HEK293 (cell line): Measurements from ENCODE around the gene MATN4.

Source experiments
- CTCF ChIA-PET: fragments of 350-600 bp; formaldehyde crosslinking; extraction: SDS; loops from one replicate; lab custom pipeline; 2021; ENCODE audit warnings: antibody characterized with exemption; lab: Yijun Ruan, JAX
- POLR2A ChIA-PET: fragments of 300-600 bp; formaldehyde crosslinking; extraction: SDS; loops from one replicate; lab custom pipeline; 2020; ENCODE audit warnings: antibody characterized with exemption, inconsistent platforms; lab: Yijun Ruan, JAX
- H3K27ac ChIP-seq: fragments of 200-500 bp; sonication (Bioruptor generic); 2 replicates; pipeline ENCODE4 v1.5.1; 2014; ENCODE audit warnings: low read depth, low read length, control low read depth, inconsistent platforms; ENCODE audit errors: extremely low read depth
- H3K36me3 ChIP-seq, 2 experiments: fragments of 200-500 bp in 1 of 2; sonication (Bioruptor generic) in 1 of 2; 1 replicate in 1 of 2; 2 replicates in 1 of 2; pipeline ENCODE4 v1.5.1; 2014 to 2017; ENCODE audit warnings: inconsistent platforms in 2 of 2, low read length in 2 of 2; ENCODE audit not compliant: control insufficient read depth in 2 of 2, insufficient read depth in 1 of 2
- H3K4me1 ChIP-seq: fragments of 200-500 bp; sonication (Bioruptor generic); 2 replicates; pipeline ENCODE4 v1.5.1; 2014; ENCODE audit warnings: mild to moderate bottlenecking, low read length, inconsistent platforms; ENCODE audit not compliant: control insufficient read depth, insufficient read depth
- H3K4me3 ChIP-seq: 2 replicates; pipeline ENCODE4 v1.5.1; 2011; ENCODE audit warnings: low read depth, mild to moderate bottlenecking, control low read depth, low read length, moderate library complexity
- H3K9me3 ChIP-seq: fragments of 200-500 bp; sonication (Bioruptor generic); 2 replicates; pipeline ENCODE4 v1.5.1; 2014; ENCODE audit warnings: low read depth, low read length, inconsistent platforms; ENCODE audit not compliant: control insufficient read depth, insufficient read depth
- GLIS1 ChIP-seq: fragments of 450-650 bp; formaldehyde crosslinking; IDR thresholded peaks from 2 replicates; pipeline ENCODE4 v1.5.1; 2016; ENCODE audit warnings: missing biosample characterization, missing genetic modification characterization
- HIC1 ChIP-seq: fragments of 450-650 bp; formaldehyde crosslinking; IDR thresholded peaks from 2 replicates; pipeline ENCODE4 v1.5.1; 2016; ENCODE audit warnings: missing biosample characterization, missing genetic modification characterization
- KLF1 ChIP-seq: fragments of 450-650 bp; formaldehyde crosslinking; IDR thresholded peaks from 2 replicates; pipeline ENCODE4 v1.5.1; 2016; ENCODE audit warnings: missing biosample characterization, missing genetic modification characterization
- KLF17 ChIP-seq: fragments of 450-650 bp; formaldehyde crosslinking; IDR thresholded peaks from 2 replicates; pipeline ENCODE4 v1.5.1; 2016; ENCODE audit warnings: missing biosample characterization, missing genetic modification characterization
- OSR2 ChIP-seq: fragments of 450-650 bp; formaldehyde crosslinking; IDR thresholded peaks from 2 replicates; pipeline ENCODE4 v1.5.1; 2016; ENCODE audit warnings: missing biosample characterization, missing genetic modification characterization
- PRDM1 ChIP-seq: fragments of 450-650 bp; formaldehyde crosslinking; IDR thresholded peaks from 2 replicates; pipeline ENCODE4; 2016; ENCODE audit warnings: missing biosample characterization, missing genetic modification characterization
- ZBTB17 ChIP-seq: fragments of 450-650 bp; formaldehyde crosslinking; IDR thresholded peaks from 2 replicates; pipeline ENCODE4 v1.5.1; 2016; ENCODE audit warnings: missing biosample characterization, missing genetic modification characterization
- ZEB2 ChIP-seq: fragments of 450-650 bp; formaldehyde crosslinking; IDR thresholded peaks from 2 replicates; pipeline ENCODE4 v1.5.1; 2016; ENCODE audit warnings: missing biosample characterization, missing genetic modification characterization
- ZFHX2 ChIP-seq: fragments of 450-650 bp; formaldehyde crosslinking; conservative IDR thresholded peaks from 2 replicates; pipeline ENCODE4 v1.5.1; 2016; ENCODE audit warnings: missing biosample characterization, missing genetic modification characterization
- ZFP3 ChIP-seq: fragments of 450-650 bp; formaldehyde crosslinking; IDR thresholded peaks from 2 replicates; pipeline ENCODE4 v1.5.1; 2016; ENCODE audit warnings: low read depth, missing biosample characterization, missing genetic modification characterization
- ZIC2 ChIP-seq: fragments of 450-650 bp; formaldehyde crosslinking; IDR thresholded peaks from 2 replicates; pipeline ENCODE4 v1.5.1; 2016; ENCODE audit warnings: missing biosample characterization, missing genetic modification characterization
- ZNF169 ChIP-seq: fragments of 450-650 bp; formaldehyde crosslinking; IDR thresholded peaks from 2 replicates; pipeline ENCODE4 v1.5.1; 2016; ENCODE audit warnings: missing biosample characterization, missing genetic modification characterization
- ZNF175 ChIP-seq: fragments of 450-650 bp; formaldehyde crosslinking; IDR thresholded peaks from 2 replicates; pipeline ENCODE4 v1.5.1; 2016; ENCODE audit warnings: missing biosample characterization, missing genetic modification characterization
- ZNF292 ChIP-seq: fragments of 450-650 bp; formaldehyde crosslinking; IDR thresholded peaks from 2 replicates; pipeline ENCODE4 v1.5.1; 2016; ENCODE audit warnings: low read depth, missing biosample characterization, missing genetic modification characterization, borderline replicate concordance
- ZNF335 ChIP-seq: fragments of 450-650 bp; formaldehyde crosslinking; conservative IDR thresholded peaks from 2 replicates; pipeline ENCODE4 v1.5.1; 2016; ENCODE audit warnings: missing biosample characterization, missing genetic modification characterization
- ZNF341 ChIP-seq: fragments of 450-650 bp; formaldehyde crosslinking; IDR thresholded peaks from 2 replicates; pipeline ENCODE4; 2016; ENCODE audit warnings: low read depth, missing biosample characterization, missing genetic modification characterization
- ZNF404 ChIP-seq: fragments of 450-650 bp; formaldehyde crosslinking; IDR thresholded peaks from 2 replicates; pipeline ENCODE4 v1.5.1; 2017; ENCODE audit warnings: missing biosample characterization, missing genetic modification characterization
- ZNF48 ChIP-seq: fragments of 450-650 bp; formaldehyde crosslinking; IDR thresholded peaks from 2 replicates; pipeline ENCODE4 v1.5.1; 2016; ENCODE audit warnings: missing biosample characterization, missing genetic modification characterization
- ZNF600 ChIP-seq: fragments of 450-650 bp; formaldehyde crosslinking; IDR thresholded peaks from 2 replicates; pipeline ENCODE4 v1.5.1; 2016; ENCODE audit warnings: missing biosample characterization, missing genetic modification characterization
- ZNF704 ChIP-seq: fragments of 450-650 bp; formaldehyde crosslinking; IDR thresholded peaks from 2 replicates; pipeline ENCODE4 v1.5.1; 2016; ENCODE audit warnings: missing biosample characterization, missing genetic modification characterization
- ZNF768 ChIP-seq: fragments of 450-650 bp; formaldehyde crosslinking; IDR thresholded peaks from 2 replicates; pipeline ENCODE4 v1.5.1; 2018; ENCODE audit warnings: missing biosample characterization, mild to moderate bottlenecking, missing genetic modification characterization

The MATN4 gene

GRCh38 chr20:45339084-45339483, 31.0 kb upstream of the MATN4 start:
- CTCF ChIA-PET = interaction anchor here (1.0 kb wide), 1 partner anchor 24 kb away, joined by 4 read pairs; the partner anchor contains the start of gene SYS1
- Histone ChIP-seq H3K9me3 (no peaks in the 10 kb centered on the region), H3K4me1 (peaks cover 26% of the 10 kb centered on the region), H3K27ac (no peak overlapping the region), H3K36me3 (peaks cover 0 to 19% of the 10 kb centered on the region in 2 experiments; a peak in 2 of 3 replicates), H3K4me3 (no peak overlapping the region)
- TF ChIP-seq KLF1 (tag by site-specific recombination) = peak; percentile 62
- TF ChIP-seq ZNF704 (tag by site-specific recombination) = no peak
- no peak for TF ChIP-seq KLF17 (tag by site-specific recombination)
- POLR2A ChIA-PET = interaction anchor here (4.1 kb wide), 1 partner anchor 9 kb away, joined by 19 read pairs; the partner anchor contains the start of gene SDC4

- CTCF ChIA-PET = interaction anchor here (1.1 to 2.5 kb wide), 3 partner anchors 19 to 433 kb away, joined by 5 to 14 read pairs (median 8); partner anchors contain the start of gene SYS1
- POLR2A ChIA-PET = interaction anchor here (0.6 to 4.1 kb wide), 3 partner anchors 9 to 98 kb away, joined by 3 to 19 read pairs (median 4); partner anchors contain the start of gene SDC4
- no peak overlapping the region for H3K4me3 ChIP-seq
- TF ChIP-seq ZBTB17 (tag by site-specific recombination) (no peak), ZNF600 (tag by site-specific recombination) (0 out of 2 replicates have a peak, but pooled peaks have one; percentile 0), ZEB2 (tag by site-specific recombination) (no peak)
- H3K36me3 ChIP-seq = peaks cover 0 to 19% of the 10 kb centered on the region in 2 experiments; a peak in 2 of 3 replicates
- peaks cover 21% of the 10 kb centered on the region for H3K4me1 ChIP-seq
- H3K9me3 ChIP-seq = no peaks in the 10 kb centered on the region
- H3K27ac ChIP-seq = no peak overlapping the region
Measured at GRCh38 chr20:45338121-45339030, 30.3 kb upstream of the MATN4 start.

GRCh38 chr20:45337367-45338120, 29.4 kb upstream of the MATN4 start:
- no peaks in the 10 kb centered on the region for H3K9me3 ChIP-seq
- ChIA-PET POLR2A (interaction anchor here (0.6 to 4.1 kb wide), 4 partner anchors 10 to 99 kb away, joined by 3 to 19 read pairs (median 4); partner anchors contain the start of genes SDC4 and SYS1), CTCF (interaction anchor here (0.8 to 2.5 kb wide), 6 partner anchors 10 to 434 kb away, joined by 3 to 14 read pairs (median 5); partner anchors contain the start of gene SYS1)
- no peak overlapping the region for H3K27ac ChIP-seq
- H3K4me3 ChIP-seq = no peak overlapping the region
- peaks cover 13% of the 10 kb centered on the region for H3K4me1 ChIP-seq
- H3K36me3 ChIP-seq = peaks cover 0 to 26% of the 10 kb centered on the region in 2 experiments; a peak in 2 of 3 replicates
- TF ChIP-seq ZNF600 (tag by site-specific recombination) = peak; percentile 90
- no peak for TF ChIP-seq ZNF169 (tag by site-specific recombination)
- TF ChIP-seq ZNF48 (tag by site-specific recombination) = no peak
- no peak for TF ChIP-seq ZFP3 (tag by site-specific recombination)
- peak; percentile 35; the same call in 1 of the 2 replicates for TF ChIP-seq HIC1 (tag by site-specific recombination)
- TF ChIP-seq ZNF175 (tag by site-specific recombination) = no peak
- peak; percentile 97 for TF ChIP-seq GLIS1 (tag by site-specific recombination)
- peak; percentile 26 for TF ChIP-seq ZNF335
- peak; percentile 58 for TF ChIP-seq ZNF341
- TF ChIP-seq ZIC2 (tag by site-specific recombination) = peak; percentile 56; the same call in 1 of the 2 replicates
- no peak for TF ChIP-seq ZNF768
- TF ChIP-seq ZNF292 (tag by site-specific recombination) = no peak
- peak; percentile 46; the same call in 1 of the 2 replicates for TF ChIP-seq OSR2 (tag by site-specific recombination)
- TF ChIP-seq ZNF404 = no peak
- TF ChIP-seq ZFHX2 (tag by site-specific recombination) = peak; percentile 77
- TF ChIP-seq PRDM1 (tag by site-specific recombination) = peak; percentile 70; the same call in 1 of the 2 replicates
